OCI-LY1 (cell line): ENCODE data around the gene CRHR1.

Source experiments
- H2AFZ ChIP-seq: fragments of 200-600 bp; sonication (generic), shearing (Covaris generic); 2 replicates; pipeline ENCODE4 v1.6.0; 2014; ENCODE audit warnings: antibody characterized with exemption, mild to moderate bottlenecking, low read length
- H3F3A ChIP-seq: fragments of 200-600 bp; sonication (generic), shearing (Covaris generic); 2 replicates; pipeline ENCODE4 v1.6.0; 2014; ENCODE audit warnings: mild to moderate bottlenecking, antibody characterized with exemption, low read length, moderate library complexity; ENCODE audit not compliant: insufficient read depth
- H3K27ac ChIP-seq: fragments of 200-600 bp; sonication (generic); 2 replicates; pipeline ENCODE4 v1.5.1; 2014; ENCODE audit warnings: low read length, mixed run types, mild to moderate bottlenecking, low read depth; ENCODE audit not compliant: poor library complexity, severe bottlenecking
- H3K27me3 ChIP-seq: fragments of 200-600 bp; sonication (generic); 2 replicates; pipeline ENCODE4 v1.6.0; 2014; ENCODE audit warnings: antibody characterized with exemption, mild to moderate bottlenecking, low read length, moderate library complexity; ENCODE audit not compliant: insufficient read depth
- H3K36me3 ChIP-seq: fragments of 200-600 bp; sonication (generic); 2 replicates; pipeline ENCODE4 v1.6.1; 2014; ENCODE audit warnings: mild to moderate bottlenecking, antibody characterized with exemption, low read length, moderate library complexity, mixed read lengths; ENCODE audit not compliant: insufficient read depth
- H3K4me1 ChIP-seq: fragments of 200-600 bp; sonication (generic); 2 replicates; pipeline ENCODE4 v1.5.1; 2014; ENCODE audit warnings: mild to moderate bottlenecking, low read length, moderate library complexity; ENCODE audit not compliant: insufficient read depth, severe bottlenecking
- H3K4me2 ChIP-seq: fragments of 200-600 bp; sonication (generic), shearing (Covaris generic); 2 replicates; pipeline ENCODE4 v1.6.1; 2014; ENCODE audit warnings: low read length
- H3K4me3 ChIP-seq: fragments of 200-600 bp; sonication (generic); 2 replicates; pipeline ENCODE4 v1.5.1; 2014; ENCODE audit warnings: low read length, low read depth, mild to moderate bottlenecking, mixed read lengths; ENCODE audit not compliant: poor library complexity, severe bottlenecking
- H3K79me2 ChIP-seq: fragments of 200-600 bp; shearing (Covaris generic); 2 replicates; pipeline ENCODE4 v1.6.1; 2016; ENCODE audit warnings: mixed run types, low read length, mixed read lengths; ENCODE audit not compliant: insufficient read depth
- H3K9ac ChIP-seq: fragments of 200-600 bp; sonication (generic), shearing (Covaris generic); 2 replicates; pipeline ENCODE4 v1.6.1; 2014; ENCODE audit warnings: mild to moderate bottlenecking, low read length, mixed read lengths
- H3K9me2 ChIP-seq: fragments of 200-600 bp; sonication (generic), shearing (Covaris generic); 2 replicates; pipeline ENCODE4 v1.6.1; 2014; ENCODE audit warnings: low read depth, mild to moderate bottlenecking, low read length, mixed read lengths
- H3K9me3 ChIP-seq: fragments of 200-600 bp; shearing (Covaris generic); 2 replicates; pipeline ENCODE4 v1.6.1; 2014; ENCODE audit warnings: low read length, mixed read lengths
- H4K20me1 ChIP-seq: fragments of 200-600 bp; sonication (generic), shearing (Covaris generic); 2 replicates; pipeline ENCODE4 v1.6.0; 2016; ENCODE audit warnings: mild to moderate bottlenecking, low read length; ENCODE audit not compliant: insufficient read depth
- CTCF ChIP-seq: fragments of 200-600 bp; sonication (generic), shearing (Covaris generic); IDR thresholded peaks from 2 replicates; pipeline ENCODE4 v1.5.1; 2017; ENCODE audit warnings: mild to moderate bottlenecking, antibody characterized with exemption, low read length, moderate library complexity, mixed read lengths
- EZH2 ChIP-seq: fragments of 200-600 bp; sonication (generic), shearing (Covaris generic); IDR thresholded peaks from 2 replicates; pipeline ENCODE4 v1.8.0; 2017; ENCODE audit warnings: borderline replicate concordance, mixed run types, mild to moderate bottlenecking, antibody characterized with exemption, low read length, moderate library complexity, mixed read lengths

CRHR1 gene

GRCh38 chr17:45787656-45788055 is 3.5 kb downstream of the CRHR1 start:
- H3K79me2 ChIP-seq = no peaks in the 10 kb centered on the region
- no peak overlapping the region for H3K9ac ChIP-seq
- no peak overlapping the region for H2AFZ ChIP-seq
- H3K9me2 ChIP-seq = no peaks in the 10 kb centered on the region
- no peaks in the 10 kb centered on the region for H4K20me1 ChIP-seq
- H3K4me3 ChIP-seq = no peak overlapping the region
- no peaks in the 10 kb centered on the region for H3K36me3 ChIP-seq
- no peaks in the 10 kb centered on the region for H3K4me1 ChIP-seq
- H3K9me3 ChIP-seq = no peaks in the 10 kb centered on the region
- no peak overlapping the region for H3K4me2 ChIP-seq
- TF ChIP-seq CTCF (no peak), EZH2 (no peak)
- H3F3A ChIP-seq = no peaks in the 10 kb centered on the region
- H3K27me3 ChIP-seq = no peaks in the 10 kb centered on the region
- H3K27ac ChIP-seq = no peak overlapping the region

- Histone ChIP-seq H3K4me2 (no peak overlapping the region), H3K9me2 (no peaks in the 10 kb centered on the region), H3K4me3 (no peak overlapping the region), H3K36me3 (no peaks in the 10 kb centered on the region), H3K9ac (no peak overlapping the region), H3K4me1 (no peaks in the 10 kb centered on the region), H3K9me3 (no peaks in the 10 kb centered on the region), H2AFZ (no peak overlapping the region), H3K27me3 (no peaks in the 10 kb centered on the region), H3K27ac (no peak overlapping the region), H4K20me1 (no peaks in the 10 kb centered on the region), H3K79me2 (no peaks in the 10 kb centered on the region), H3F3A (no peaks in the 10 kb centered on the region)
- TF ChIP-seq CTCF = no peak
- TF ChIP-seq EZH2 = no peak
Observed at GRCh38 chr17:45788057-45788456, 3.9 kb downstream of the CRHR1 start.

- Histone ChIP-seq H3K79me2 (no peaks in the 10 kb centered on the region), H4K20me1 (no peaks in the 10 kb centered on the region), H3K9me2 (no peaks in the 10 kb centered on the region), H3K4me2 (no peak overlapping the region), H3K27ac (no peak overlapping the region), H3F3A (no peaks in the 10 kb centered on the region), H3K4me3 (no peak overlapping the region), H3K36me3 (no peaks in the 10 kb centered on the region), H2AFZ (no peak overlapping the region), H3K4me1 (no peaks in the 10 kb centered on the region), H3K27me3 (no peaks in the 10 kb centered on the region), H3K9ac (no peak overlapping the region), H3K9me3 (no peaks in the 10 kb centered on the region)
- TF ChIP-seq EZH2 = no peak
- TF ChIP-seq CTCF = no peak
Observed at GRCh38 chr17:45789874-45790273, 5.8 kb downstream of the CRHR1 start.
